GM12878 (cell line): Measurements from ENCODE around the gene PAOX. TPM values are rescaled to one million over a fixed set of nuclear protein-coding genes. Genes with fewer than 3 reads are reported as not detected.
A peak's percentile ranks its signal among the peaks of the same experiment; 100 is the strongest.
"Not testable (repeated sequence)": the region's sequence is repeated elsewhere in the genome, so short reads cannot be mapped to it uniquely, and the experiment has no call there.

Experiments used
- ATAC-seq: fragments of 200-7000 bp; cut with Tn5 transposase; 3 replicates; pipeline ENCODE4 v1.9.1; 2020; ENCODE audit warnings: mild to moderate bottlenecking, moderate library complexity
- BruUV-seq: library from RNA; stranded (reverse); fragments of 400-500 nt; replicated peaks from 2 replicates; lab custom pipeline; 2021; lab: Mats Ljungman, UMichigan
- CTCF ChIA-PET: fragments of 300-600 bp; sonication (Branson Sonifier 250); formaldehyde crosslinking; extraction: SDS; loops from one replicate; lab custom pipeline; 2021; ENCODE audit warnings: inconsistent platforms; lab: Yijun Ruan, JAX
- POLR2A ChIA-PET: fragments of 350-600 bp; formaldehyde crosslinking; extraction: SDS; loops from one replicate; lab custom pipeline; 2021; ENCODE audit warnings: inconsistent platforms; lab: Charles Lee
- RAD21 ChIA-PET: fragments of 300-600 bp; sonication (Branson Sonifier 250); formaldehyde crosslinking; loops from one replicate; lab custom pipeline; 2023; ENCODE audit warnings: antibody characterized with exemption; ENCODE audit not compliant: unreplicated experiment; lab: Charles Lee
- SMC1A ChIA-PET: fragments of 300-600 bp; sonication (Branson Sonifier 250); formaldehyde crosslinking; loops from one replicate; lab custom pipeline; 2023; ENCODE audit not compliant: unreplicated experiment, uncharacterized antibody; lab: Charles Lee
- DNase-seq: peaks from one replicate; pipeline ENCODE4 v3.0.0-alpha.2; 2011; ENCODE audit warnings: low read depth, low spot score
- FAIRE-seq: peaks from 3 replicates; lab custom pipeline; 2011; peaks lifted over from hg19 to GRCh38; lab: Jason Lieb, UNC
- H2AFZ ChIP-seq: 2 replicates; pipeline ENCODE4 v1.6.0; 2011; ENCODE audit warnings: low read depth, low read length, control low read depth; ENCODE audit not compliant: control insufficient read depth
- H3K27ac ChIP-seq: 2 replicates; pipeline ENCODE4 v1.5.1; 2011; ENCODE audit warnings: control low read depth; ENCODE audit not compliant: control insufficient read depth, insufficient read depth
- H3K27me3 ChIP-seq, 2 experiments: replicated peaks in 1 of 2; 2 replicates each; pipeline versions ENCODE4 v1.6.0 to v1.6.1; 2011; ENCODE audit warnings: low read length in 1 of 2; ENCODE audit not compliant: control insufficient read depth in 2 of 2, insufficient read depth in 2 of 2
- H3K36me3 ChIP-seq, 2 experiments: 2 replicates each; pipeline ENCODE4 v1.5.1; 2011; ENCODE audit warnings: low read length in 1 of 2; ENCODE audit not compliant: control insufficient read depth in 2 of 2, insufficient read depth in 2 of 2
- H3K4me1 ChIP-seq: 2 replicates; pipeline ENCODE4 v1.6.1; 2011; ENCODE audit warnings: mild to moderate bottlenecking, low read length, moderate library complexity, mixed read lengths; ENCODE audit not compliant: control insufficient read depth, insufficient read depth
- H3K4me2 ChIP-seq: 2 replicates; pipeline ENCODE4 v1.6.0; 2011; ENCODE audit warnings: control low read depth; ENCODE audit not compliant: control insufficient read depth, insufficient read depth
- H3K4me3 ChIP-seq: fragments of 200-600 bp; sonication (generic); 2 replicates; pipeline ENCODE4 v1.5.1; 2016
- H3K79me2 ChIP-seq: 2 replicates; pipeline ENCODE4 v1.6.0; 2011; ENCODE audit warnings: low read length; ENCODE audit not compliant: control insufficient read depth, insufficient read depth
- H3K9ac ChIP-seq: 2 replicates; pipeline ENCODE4 v1.8.0; 2011; ENCODE audit warnings: low read length, control low read depth, mixed read lengths; ENCODE audit not compliant: control insufficient read depth, insufficient read depth
- H3K9me3 ChIP-seq: replicated peaks from 3 replicates; pipeline ENCODE4 v1.5.1; 2011; ENCODE audit warnings: mild to moderate bottlenecking, low read length; ENCODE audit not compliant: control insufficient read depth, insufficient read depth
- H4K20me1 ChIP-seq: 2 replicates; pipeline ENCODE4 v1.6.0; 2011; ENCODE audit not compliant: control insufficient read depth, insufficient read depth
- KDM1A ChIP-seq: fragments of 200-600 bp; sonication (generic); IDR thresholded peaks from 2 replicates; pipeline ENCODE4 v1.6.1; 2016; ENCODE audit warnings: borderline replicate concordance
- POLR2A ChIP-seq: IDR thresholded peaks from 2 replicates; pipeline ENCODE4 v1.6.1; 2011; ENCODE audit warnings: low read depth, mild to moderate bottlenecking, low read length
- WGBS: methylation state at CpG from one replicate; pipeline ENCODE4 v1.1.6; 2016; ENCODE audit warnings: low lambda C conversion rate; ENCODE audit not compliant: insufficient replicate concordance, insufficient coverage; ENCODE audit errors: missing lambda C conversion rate; 5-methylcytosine and 5-hydroxymethylcytosine counted together
- in situ Hi-C: fragments of 300-500 bp; cut with MboI; formaldehyde crosslinking; loops from 9 replicates; pipeline ENCODE4 v1.14.3; 2018; ENCODE audit warnings: mixed read lengths
- intact Hi-C: fragments of 100-400 bp; cut with micrococcal nuclease; formaldehyde crosslinking; loops from one replicate; pipeline ENCODE4 v1.14.2; 2022; ENCODE audit not compliant: unreplicated experiment
- polyA plus RNA-seq, 11 experiments: library from polyadenylated mRNA; depleted of rRNA in 4 of 11; unstranded in 6 of 11; stranded (reverse) in 5 of 11; fragments of >200 nt; fragmentation: Nextera tagmentation in 4 of 11; fragmentation: Illumina TruSeq in 1 of 11; extraction: Ambion mirVana in 4 of 11; extraction: Trizol in 1 of 11; gene quantifications; 1 replicate in 1 of 11; 2 replicates in 10 of 11; pipeline versions ENCODE4 v1.2.1 to v1.2.3, GENCODE V29; 2011 to 2016; ENCODE audit warnings: inconsistent platforms in 2 of 11, missing spikeins in 2 of 11, low read depth in 1 of 11
- total RNA-seq, 4 experiments: library from RNA; depleted of rRNA in 3 of 4; stranded (reverse); fragments of >200 nt in 3 of 4; fragmentation: Illumina TruSeq in 1 of 4; extraction: Trizol in 1 of 4; gene quantifications; 2 replicates each; pipeline versions ENCODE4 v1.2.1 to v1.2.3, GENCODE V29; 2013 to 2021

PAOX gene
- total and polyA plus RNA-seq, 10 of the 15 experiments (the other 5 are each of a cell fraction or from before 2014, with no cell fraction given): 1.2 to 22.2 (median 10.5) TPM

DNA sequence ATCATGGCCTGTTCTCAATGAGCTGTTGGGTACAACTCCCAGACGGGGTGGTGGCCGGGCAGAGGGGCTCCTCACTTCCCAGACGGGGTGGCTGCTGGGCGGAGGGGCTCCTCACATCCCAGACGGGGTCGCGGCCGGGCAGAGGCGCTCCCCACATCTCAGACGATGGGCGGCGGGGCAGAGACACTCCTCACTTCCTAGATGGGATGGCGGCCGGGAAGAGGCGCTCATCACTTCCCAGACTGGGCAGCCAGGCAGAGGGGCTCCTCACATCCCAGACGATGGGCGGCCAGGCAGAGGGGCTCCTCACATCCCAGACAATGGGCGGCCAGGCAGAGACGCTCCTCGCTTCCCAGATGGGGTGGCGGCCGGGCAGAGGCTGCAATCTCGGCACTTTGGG lies 35.3 kb downstream of the PAOX start:
- SMC1A ChIA-PET, ATAC-seq, H3K9ac ChIP-seq, H3K4me3 ChIP-seq, H3K4me2 ChIP-seq, H3K27ac ChIP-seq, H2AFZ ChIP-seq, BruUV-seq, in situ Hi-C loops, H4K20me1 ChIP-seq, intact Hi-C loops, H3K79me2 ChIP-seq, FAIRE-seq, H3K27me3 ChIP-seq, POLR2A ChIA-PET, CTCF ChIA-PET, H3K4me1 ChIP-seq, RAD21 ChIA-PET, DNase-seq: not testable (repeated sequence)
- peaks cover 8 to 30% of the 10 kb centered on the region in 2 experiments for H3K36me3 ChIP-seq
- WGBS: 100% methylated on average over 13 of the region's 23 CpGs
- peaks cover 21% of the 10 kb centered on the region for H3K9me3 ChIP-seq

DNA sequence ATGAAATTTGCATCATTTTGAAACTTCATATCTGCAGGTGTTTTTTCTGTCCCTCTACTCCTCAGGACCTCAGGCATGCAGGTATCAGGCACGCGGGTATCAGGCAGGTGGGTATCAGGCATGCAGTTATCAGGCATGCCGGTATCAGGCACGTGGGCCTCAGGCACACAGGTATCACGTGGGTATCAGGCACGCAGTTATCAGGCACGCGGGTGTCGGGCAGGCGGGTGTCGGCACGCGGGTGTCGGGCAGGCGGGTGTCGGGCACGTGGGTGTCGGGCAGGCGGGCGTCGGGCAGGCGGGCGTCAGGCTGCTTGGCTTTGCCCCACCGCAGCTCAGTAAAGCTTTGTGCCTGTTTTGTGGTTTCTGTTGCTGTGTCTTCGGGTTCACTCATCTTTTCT lies 36.7 kb downstream of the PAOX start:
- no peaks in the 10 kb centered on the region for H3K4me1 ChIP-seq
- peak; percentile 60 for TF ChIP-seq POLR2A
- no peak for TF ChIP-seq KDM1A
- ChIA-PET POLR2A (interaction anchor here (0.6 kb wide), 1 partner anchor 26 kb away, joined by 4 read pairs; no protein-coding TSS in a partner anchor), RAD21 (no interaction called here), SMC1A (no interaction called here), CTCF (no interaction called here)
- in situ Hi-C loops (no loop called here), intact Hi-C loops (no loop called here)
- no peaks in the 10 kb centered on the region for H4K20me1 ChIP-seq
- no TSS peak for BruUV-seq
- no peaks in the 10 kb centered on the region for H3K79me2 ChIP-seq
- no peak overlapping the region for H3K27ac ChIP-seq
- H3K36me3 ChIP-seq: peaks cover 13 to 23% of the 10 kb centered on the region in 2 experiments
- H3K27me3 ChIP-seq: no peaks in the 10 kb centered on the region
- DNase-seq (no peak), FAIRE-seq (no peak), ATAC-seq (no peak)
- peaks cover 12% of the 10 kb centered on the region; the same call in 2 of the 3 replicates for H3K9me3 ChIP-seq
- H3K4me2 ChIP-seq: no peak overlapping the region
- no peak overlapping the region for H3K9ac ChIP-seq
- WGBS: 95% methylated on average over 22 of the region's 25 CpGs
- no peak overlapping the region for H2AFZ ChIP-seq
- H3K4me3 ChIP-seq: no peak overlapping the region
